HEK293 (cell line): ENCODE results near the gene PRR19.

Experiments
- CTCF ChIA-PET: fragments of 350-600 bp; formaldehyde crosslinking; extraction: SDS; loops from one replicate; lab custom pipeline; 2021; ENCODE audit warnings: antibody characterized with exemption; lab: Yijun Ruan, JAX
- POLR2A ChIA-PET: fragments of 300-600 bp; formaldehyde crosslinking; extraction: SDS; loops from one replicate; lab custom pipeline; 2020; ENCODE audit warnings: antibody characterized with exemption, inconsistent platforms; lab: Yijun Ruan, JAX
- H3K27ac ChIP-seq: fragments of 200-500 bp; sonication (Bioruptor generic); 2 replicates; pipeline ENCODE4 v1.5.1; 2014; ENCODE audit warnings: low read depth, low read length, control low read depth, inconsistent platforms; ENCODE audit errors: extremely low read depth
- H3K36me3 ChIP-seq, 2 experiments: fragments of 200-500 bp in 1 of 2; sonication (Bioruptor generic) in 1 of 2; 1 replicate in 1 of 2; 2 replicates in 1 of 2; pipeline ENCODE4 v1.5.1; 2014 to 2017; ENCODE audit warnings: inconsistent platforms in 2 of 2, low read length in 2 of 2; ENCODE audit not compliant: control insufficient read depth in 2 of 2, insufficient read depth in 1 of 2
- H3K4me1 ChIP-seq: fragments of 200-500 bp; sonication (Bioruptor generic); 2 replicates; pipeline ENCODE4 v1.5.1; 2014; ENCODE audit warnings: mild to moderate bottlenecking, low read length, inconsistent platforms; ENCODE audit not compliant: control insufficient read depth, insufficient read depth
- H3K4me3 ChIP-seq: 2 replicates; pipeline ENCODE4 v1.5.1; 2011; ENCODE audit warnings: low read depth, mild to moderate bottlenecking, control low read depth, low read length, moderate library complexity
- H3K9me3 ChIP-seq: fragments of 200-500 bp; sonication (Bioruptor generic); 2 replicates; pipeline ENCODE4 v1.5.1; 2014; ENCODE audit warnings: low read depth, low read length, inconsistent platforms; ENCODE audit not compliant: control insufficient read depth, insufficient read depth
- ATF2 ChIP-seq: fragments of 450-650 bp; formaldehyde crosslinking; IDR thresholded peaks from 2 replicates; pipeline ENCODE4 v1.5.1; 2016; ENCODE audit warnings: missing biosample characterization, missing genetic modification characterization, low read depth
- KLF17 ChIP-seq: fragments of 450-650 bp; formaldehyde crosslinking; IDR thresholded peaks from 2 replicates; pipeline ENCODE4 v1.5.1; 2016; ENCODE audit warnings: missing biosample characterization, missing genetic modification characterization
- PRDM4 ChIP-seq: fragments of 450-650 bp; formaldehyde crosslinking; IDR thresholded peaks from 2 replicates; pipeline ENCODE4 v1.5.1; 2017; ENCODE audit warnings: missing biosample characterization, missing genetic modification characterization
- REST ChIP-seq: fragments of 450-650 bp; formaldehyde crosslinking; IDR thresholded peaks from 2 replicates; pipeline ENCODE4 v1.5.1; 2016; ENCODE audit warnings: missing biosample characterization, missing genetic modification characterization
- SCRT1 ChIP-seq: fragments of 450-650 bp; formaldehyde crosslinking; IDR thresholded peaks from 2 replicates; pipeline ENCODE4 v1.5.1; 2016; ENCODE audit warnings: missing biosample characterization, missing genetic modification characterization, borderline replicate concordance
- ZBTB10 ChIP-seq: fragments of 450-650 bp; formaldehyde crosslinking; IDR thresholded peaks from 2 replicates; pipeline ENCODE4 v1.5.1; 2016; ENCODE audit warnings: missing biosample characterization, missing genetic modification characterization
- ZBTB11 ChIP-seq: fragments of 450-650 bp; formaldehyde crosslinking; conservative IDR thresholded peaks from 2 replicates; pipeline ENCODE4 v1.5.1; 2016; ENCODE audit warnings: low read depth, missing biosample characterization, missing genetic modification characterization
- ZNF10 ChIP-seq: fragments of 450-650 bp; formaldehyde crosslinking; IDR thresholded peaks from 2 replicates; pipeline ENCODE4 v1.5.1; 2017; ENCODE audit warnings: missing biosample characterization, missing genetic modification characterization
- ZNF169 ChIP-seq: fragments of 450-650 bp; formaldehyde crosslinking; IDR thresholded peaks from 2 replicates; pipeline ENCODE4 v1.5.1; 2016; ENCODE audit warnings: missing biosample characterization, missing genetic modification characterization
- ZNF398 ChIP-seq: fragments of 450-650 bp; formaldehyde crosslinking; IDR thresholded peaks from 2 replicates; pipeline ENCODE4 v1.5.1; 2017; ENCODE audit warnings: missing biosample characterization, missing genetic modification characterization
- ZNF426 ChIP-seq: fragments of 450-650 bp; formaldehyde crosslinking; IDR thresholded peaks from 2 replicates; pipeline ENCODE4 v1.5.1; 2017; ENCODE audit warnings: missing biosample characterization, missing genetic modification characterization, mild to moderate bottlenecking, inconsistent platforms, moderate library complexity
- ZNF488 ChIP-seq: fragments of 450-650 bp; formaldehyde crosslinking; IDR thresholded peaks from 2 replicates; pipeline ENCODE4 v1.5.1; 2016; ENCODE audit warnings: missing biosample characterization, missing genetic modification characterization
- ZNF544 ChIP-seq: fragments of 450-650 bp; formaldehyde crosslinking; IDR thresholded peaks from 2 replicates; pipeline ENCODE4 v1.5.0; 2017; ENCODE audit warnings: missing biosample characterization, missing genetic modification characterization
- ZNF549 ChIP-seq: fragments of 450-650 bp; IDR thresholded peaks from 2 replicates; pipeline ENCODE4 v1.5.1; 2018; ENCODE audit warnings: missing biosample characterization, missing genetic modification characterization, mild to moderate bottlenecking, inconsistent platforms, moderate library complexity
- ZNF621 ChIP-seq: fragments of 450-650 bp; formaldehyde crosslinking; IDR thresholded peaks from 2 replicates; pipeline ENCODE4 v1.5.1; 2017; ENCODE audit warnings: missing biosample characterization, missing genetic modification characterization
- ZNF629 ChIP-seq: fragments of 450-650 bp; formaldehyde crosslinking; IDR thresholded peaks from 2 replicates; pipeline ENCODE4 v1.5.1; 2017; ENCODE audit warnings: missing biosample characterization, missing genetic modification characterization
- ZNF670 ChIP-seq: fragments of 450-650 bp; formaldehyde crosslinking; IDR thresholded peaks from 2 replicates; pipeline ENCODE4 v1.5.1; 2016; ENCODE audit warnings: missing biosample characterization, missing genetic modification characterization, low read depth
- ZSCAN23 ChIP-seq: fragments of 450-650 bp; formaldehyde crosslinking; IDR thresholded peaks from 2 replicates; pipeline ENCODE4 v1.5.1; 2016; ENCODE audit warnings: missing biosample characterization, missing genetic modification characterization

The PRR19 gene

GRCh38 chr19:42356686-42357085 lies 54.8 kb downstream of the PRR19 start:
- ChIA-PET CTCF (interaction anchor here (0.7 to 1.2 kb wide), 3 partner anchors 9 to 60 kb away, joined by 3 read pairs; no protein-coding TSS in a partner anchor), POLR2A (interaction anchor here (0.6 kb wide), 1 partner anchor 17 kb away, joined by 5 read pairs; no protein-coding TSS in a partner anchor)

More at GRCh38 chr19:42356686-42357085, 54.8 kb downstream of the PRR19 start:
- no peak overlapping the region for H3K27ac ChIP-seq
- TF ChIP-seq PRDM4 (tag by site-specific recombination) (no peak), ZNF549 (tag by site-specific recombination) (no peak), ZBTB10 (tag by site-specific recombination) (no peak), ZBTB11 (tag by site-specific recombination) (no peak), REST (no peak), ZNF670 (tag by site-specific recombination) (no peak), ZNF544 (no peak), ZNF488 (tag by site-specific recombination) (no peak), ZNF398 (no peak), ATF2 (tag by site-specific recombination) (no peak), ZNF10 (tag by site-specific recombination) (no peak), SCRT1 (tag by site-specific recombination) (no peak), KLF17 (tag by site-specific recombination) (no peak), ZNF629 (tag by site-specific recombination) (no peak), ZNF621 (no peak), ZSCAN23 (tag by site-specific recombination) (no peak), ZNF426 (tag by site-specific recombination) (no peak), ZNF169 (tag by site-specific recombination) (no peak)
- TF ChIP-seq, all 188 proteins: peak for 0
- H3K4me1 ChIP-seq, result no peaks in the 10 kb centered on the region
- H3K9me3 ChIP-seq, result no peaks in the 10 kb centered on the region
- H3K36me3 ChIP-seq, result peaks cover 33 to 80% of the 10 kb centered on the region in 2 experiments
- H3K4me3 ChIP-seq, result no peak overlapping the region
